DOHH2 (cell line): Measurements from ENCODE around the gene ZNG1A.
"Not testable (repeated sequence)": the region's sequence is repeated elsewhere in the genome, so short reads cannot be mapped to it uniquely, and the experiment has no call there.

ENCODE experiments used
- H3F3A ChIP-seq: fragments of 200-600 bp; sonication (generic), shearing (Covaris generic); 2 replicates; pipeline ENCODE4 v1.6.0; 2016; ENCODE audit warnings: antibody characterized with exemption, mild to moderate bottlenecking; ENCODE audit not compliant: control insufficient read depth, insufficient read depth
- H3K27ac ChIP-seq: fragments of 200-600 bp; sonication (generic); 2 replicates; pipeline ENCODE4 v1.5.1; 2014; ENCODE audit warnings: low read depth, mild to moderate bottlenecking, low read length, moderate library complexity
- H3K27me3 ChIP-seq: fragments of 200-600 bp; sonication (generic); 2 replicates; pipeline ENCODE4 v1.6.1; 2014; ENCODE audit warnings: mild to moderate bottlenecking, low read length, mixed read lengths; ENCODE audit not compliant: control insufficient read depth
- H3K36me3 ChIP-seq: fragments of 200-600 bp; sonication (generic); 2 replicates; pipeline ENCODE4 v1.6.1; 2014; ENCODE audit warnings: mild to moderate bottlenecking, low read length, moderate library complexity, mixed read lengths; ENCODE audit not compliant: control insufficient read depth
- H3K4me1 ChIP-seq: fragments of 200-600 bp; sonication (generic); 2 replicates; pipeline ENCODE4 v1.6.1; 2014; ENCODE audit warnings: mild to moderate bottlenecking, low read length, mixed read lengths; ENCODE audit not compliant: control insufficient read depth
- H3K4me2 ChIP-seq: fragments of 200-600 bp; sonication (generic); 2 replicates; pipeline ENCODE4 v1.6.0; 2014; ENCODE audit warnings: mild to moderate bottlenecking, low read length, moderate library complexity
- H3K4me3 ChIP-seq: fragments of 200-600 bp; sonication (generic); 2 replicates; pipeline ENCODE4 v1.5.1; 2014; ENCODE audit warnings: mild to moderate bottlenecking, low read length, mixed read lengths
- H3K79me2 ChIP-seq: fragments of 200-600 bp; sonication (generic); 2 replicates; pipeline ENCODE4 v1.6.1; 2014; ENCODE audit warnings: mild to moderate bottlenecking, low read length, mixed read lengths; ENCODE audit not compliant: control insufficient read depth
- H3K9me2 ChIP-seq: fragments of 200-600 bp; sonication (generic); replicated peaks from 2 replicates; pipeline ENCODE4 v1.6.1; 2014; ENCODE audit warnings: mild to moderate bottlenecking, low read length, mixed read lengths; ENCODE audit not compliant: control insufficient read depth
- H3K9me3 ChIP-seq: fragments of 200-600 bp; sonication (generic); 2 replicates; pipeline ENCODE4 v1.6.1; 2014; ENCODE audit warnings: antibody characterized with exemption, low read length, mixed read lengths; ENCODE audit not compliant: control insufficient read depth, insufficient read depth
- H4K20me1 ChIP-seq: fragments of 200-600 bp; sonication (generic); 2 replicates; pipeline ENCODE4 v1.6.0; 2014; ENCODE audit warnings: low read depth, mild to moderate bottlenecking, antibody characterized with exemption, low read length, moderate library complexity; ENCODE audit not compliant: control insufficient read depth, insufficient read depth
- EZH2phosphoT487 ChIP-seq: fragments of 200-600 bp; sonication (generic); IDR thresholded peaks from 2 replicates; pipeline ENCODE4 v1.6.1; 2017; ENCODE audit warnings: borderline replicate concordance, mild to moderate bottlenecking, antibody characterized with exemption, low read length, moderate library complexity, mixed read lengths
- TF ChIP-seq, protein P1 (sequence below): fragments of 200-600 bp; sonication (generic); IDR thresholded peaks from one replicate; pipeline ENCODE4 v1.5.1; 2014; ENCODE audit warnings: antibody characterized with exemption, mild to moderate bottlenecking, low read depth, low read length; ENCODE audit not compliant: poor library complexity, severe bottlenecking

The ZNG1A gene

GRCh38 chr9:178970-179383 is at the start of gene ZNG1A:
Gene ZNG1A, minus strand, starts transcription at chr9:179056. Its CDS starts 87 bp downstream, at chr9:178969.
- H3K36me3 ChIP-seq, H3K9me2 ChIP-seq, H3F3A ChIP-seq, H3K27ac ChIP-seq, H3K9me3 ChIP-seq, H3K4me1 ChIP-seq, H4K20me1 ChIP-seq, H3K27me3 ChIP-seq, H3K79me2 ChIP-seq: not testable (repeated sequence)
- Histone ChIP-seq H3K4me3 (peak within 1 kb of the TSS; percentile 56), H3K4me2 (peak within 1 kb of the TSS; percentile 56)

GRCh38 chr9:227860-228259 is 49.0 kb upstream of the ZNG1A start:
- Histone ChIP-seq H3K4me3 (no peak overlapping the region), H3F3A (no peaks in the 10 kb centered on the region; the same call in 1 of the 2 replicates), H3K9me2 (no peaks in the 10 kb centered on the region), H4K20me1 (no peaks in the 10 kb centered on the region), H3K36me3 (no peaks in the 10 kb centered on the region), H3K4me1 (peaks cover 22% of the 10 kb centered on the region), H3K4me2 (no peak overlapping the region), H3K9me3 (no peaks in the 10 kb centered on the region), H3K27me3 (no peaks in the 10 kb centered on the region), H3K79me2 (no peaks in the 10 kb centered on the region), H3K27ac (no peak overlapping the region)
- TF ChIP-seq, protein P1, sequence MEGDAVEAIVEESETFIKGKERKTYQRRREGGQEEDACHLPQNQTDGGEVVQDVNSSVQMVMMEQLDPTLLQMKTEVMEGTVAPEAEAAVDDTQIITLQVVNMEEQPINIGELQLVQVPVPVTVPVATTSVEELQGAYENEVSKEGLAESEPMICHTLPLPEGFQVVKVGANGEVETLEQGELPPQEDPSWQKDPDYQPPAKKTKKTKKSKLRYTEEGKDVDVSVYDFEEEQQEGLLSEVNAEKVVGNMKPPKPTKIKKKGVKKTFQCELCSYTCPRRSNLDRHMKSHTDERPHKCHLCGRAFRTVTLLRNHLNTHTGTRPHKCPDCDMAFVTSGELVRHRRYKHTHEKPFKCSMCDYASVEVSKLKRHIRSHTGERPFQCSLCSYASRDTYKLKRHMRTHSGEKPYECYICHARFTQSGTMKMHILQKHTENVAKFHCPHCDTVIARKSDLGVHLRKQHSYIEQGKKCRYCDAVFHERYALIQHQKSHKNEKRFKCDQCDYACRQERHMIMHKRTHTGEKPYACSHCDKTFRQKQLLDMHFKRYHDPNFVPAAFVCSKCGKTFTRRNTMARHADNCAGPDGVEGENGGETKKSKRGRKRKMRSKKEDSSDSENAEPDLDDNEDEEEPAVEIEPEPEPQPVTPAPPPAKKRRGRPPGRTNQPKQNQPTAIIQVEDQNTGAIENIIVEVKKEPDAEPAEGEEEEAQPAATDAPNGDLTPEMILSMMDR = no peak
- no peak for TF ChIP-seq EZH2phosphoT487

- Histone ChIP-seq H3K4me2 (peak overlapping the region; percentile 59), H3K4me1 (peaks cover 52% of the 10 kb centered on the region), H3F3A (peaks cover 5% of the 10 kb centered on the region), H3K36me3 (no peaks in the 10 kb centered on the region), H3K27ac (no peak overlapping the region), H3K79me2 (peaks cover 3% of the 10 kb centered on the region; the same call in 1 of the 2 replicates), H3K4me3 (no peak overlapping the region), H3K27me3 (no peaks in the 10 kb centered on the region), H3K9me2 (no peaks in the 10 kb centered on the region), H3K9me3 (no peaks in the 10 kb centered on the region), H4K20me1 (no peaks in the 10 kb centered on the region)
- TF ChIP-seq, protein P1 = no peak
- no peak for TF ChIP-seq EZH2phosphoT487
Observed at GRCh38 chr9:224582-225520, 46.0 kb upstream of the ZNG1A start.

DNA sequence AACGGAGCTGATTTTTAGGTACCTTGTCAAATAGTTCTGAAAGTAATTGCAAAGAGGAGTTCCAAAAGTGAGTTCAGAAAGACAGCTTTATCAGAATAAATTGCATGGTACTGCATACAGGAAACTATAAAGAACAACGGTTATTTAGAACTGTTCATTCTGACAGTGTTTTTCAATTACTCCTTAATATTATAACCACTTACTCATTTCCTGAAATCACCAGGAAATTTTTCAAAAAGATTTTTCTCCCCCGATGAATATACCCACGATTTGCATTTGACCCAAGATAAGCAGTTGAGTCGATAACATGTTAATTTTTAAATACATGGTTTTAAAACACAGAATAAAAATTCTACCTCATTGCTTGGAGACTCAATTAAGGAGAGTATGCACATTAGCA is 45.2 kb upstream of the ZNG1A start:
- Histone ChIP-seq H3K4me1 (peaks cover 57% of the 10 kb centered on the region), H4K20me1 (no peaks in the 10 kb centered on the region), H3K36me3 (no peaks in the 10 kb centered on the region), H3K4me2 (peak overlapping the region; percentile 59), H3K4me3 (no peak overlapping the region), H3K79me2 (peaks cover 3% of the 10 kb centered on the region; the same call in 1 of the 2 replicates), H3K9me2 (no peaks in the 10 kb centered on the region), H3K27ac (no peak overlapping the region), H3K27me3 (no peaks in the 10 kb centered on the region), H3K9me3 (no peaks in the 10 kb centered on the region), H3F3A (peaks cover 5% of the 10 kb centered on the region)
- TF ChIP-seq, protein P1 = no peak
- no peak for TF ChIP-seq EZH2phosphoT487
